ENCODE data around the gene DPP10.

DPP10 gene

DNA sequence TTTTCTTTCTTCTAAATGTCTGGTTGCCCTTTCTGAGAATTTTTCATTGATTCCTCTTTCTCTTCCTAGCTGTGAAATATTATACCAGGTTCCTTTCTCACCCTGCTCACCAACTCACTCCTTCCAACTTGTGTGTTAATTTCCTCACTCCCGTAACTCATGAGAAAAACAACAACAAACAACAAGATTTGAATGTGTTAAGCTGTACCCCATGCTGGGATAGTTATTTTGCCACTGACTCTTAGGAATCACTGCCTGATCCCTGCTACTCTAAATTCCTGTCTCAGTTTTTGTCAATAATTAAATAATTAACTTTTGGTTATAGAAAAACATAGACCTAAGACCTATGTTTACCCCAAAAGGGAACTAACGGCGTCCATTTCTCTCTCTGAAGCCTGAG lies 242.7 kb downstream of the DPP10 start:
- no peaks in the 10 kb centered on the region for H3K79me2 ChIP-seq (ENCODE audit: insufficient read depth, low read length)
- H3K9ac ChIP-seq (ENCODE audit: low read depth, low read length), result no peak overlapping the region
- ATAC-seq (ENCODE audit: insufficient read depth, low read depth) (no peak), DNase-seq (no peak)
- H3K9me3 ChIP-seq (ENCODE audit: insufficient read depth, low read length, severe bottlenecking), result no peaks in the 10 kb centered on the region
- H4K20me1 ChIP-seq (ENCODE audit: insufficient read depth, low read length), result no peaks in the 10 kb centered on the region
- TF ChIP-seq EZH2 (IDR thresholded peaks at IDR 0.05; ENCODE audit: borderline replicate concordance, low read depth, low read length, severe bottlenecking), result no peak
- TF ChIP-seq, protein P1, sequence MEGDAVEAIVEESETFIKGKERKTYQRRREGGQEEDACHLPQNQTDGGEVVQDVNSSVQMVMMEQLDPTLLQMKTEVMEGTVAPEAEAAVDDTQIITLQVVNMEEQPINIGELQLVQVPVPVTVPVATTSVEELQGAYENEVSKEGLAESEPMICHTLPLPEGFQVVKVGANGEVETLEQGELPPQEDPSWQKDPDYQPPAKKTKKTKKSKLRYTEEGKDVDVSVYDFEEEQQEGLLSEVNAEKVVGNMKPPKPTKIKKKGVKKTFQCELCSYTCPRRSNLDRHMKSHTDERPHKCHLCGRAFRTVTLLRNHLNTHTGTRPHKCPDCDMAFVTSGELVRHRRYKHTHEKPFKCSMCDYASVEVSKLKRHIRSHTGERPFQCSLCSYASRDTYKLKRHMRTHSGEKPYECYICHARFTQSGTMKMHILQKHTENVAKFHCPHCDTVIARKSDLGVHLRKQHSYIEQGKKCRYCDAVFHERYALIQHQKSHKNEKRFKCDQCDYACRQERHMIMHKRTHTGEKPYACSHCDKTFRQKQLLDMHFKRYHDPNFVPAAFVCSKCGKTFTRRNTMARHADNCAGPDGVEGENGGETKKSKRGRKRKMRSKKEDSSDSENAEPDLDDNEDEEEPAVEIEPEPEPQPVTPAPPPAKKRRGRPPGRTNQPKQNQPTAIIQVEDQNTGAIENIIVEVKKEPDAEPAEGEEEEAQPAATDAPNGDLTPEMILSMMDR (IDR thresholded peaks at IDR 0.05; ENCODE audit: borderline replicate concordance, extremely low read depth, low read length, poor library complexity, severe bottlenecking), result no peak
- H3K27me3 ChIP-seq (ENCODE audit: insufficient read depth, low read length, poor library complexity), result no peaks in the 10 kb centered on the region
- no peak overlapping the region for H3K4me3 ChIP-seq (ENCODE audit: low read depth in 1 of 2, low read length in 2 of 2)
- no peaks in the 10 kb centered on the region for H3K4me1 ChIP-seq (ENCODE audit: insufficient read depth, low read length)
- no peaks in the 10 kb centered on the region for H3K36me3 ChIP-seq (ENCODE audit: insufficient read depth, low read length)
- no peak overlapping the region for H3K27ac ChIP-seq (ENCODE audit: low read length)
- H2AFZ ChIP-seq (ENCODE audit: low read depth, low read length), result no peak overlapping the region
- H3K4me2 ChIP-seq (ENCODE audit: insufficient read depth, low read length), result no peak overlapping the region

DNA sequence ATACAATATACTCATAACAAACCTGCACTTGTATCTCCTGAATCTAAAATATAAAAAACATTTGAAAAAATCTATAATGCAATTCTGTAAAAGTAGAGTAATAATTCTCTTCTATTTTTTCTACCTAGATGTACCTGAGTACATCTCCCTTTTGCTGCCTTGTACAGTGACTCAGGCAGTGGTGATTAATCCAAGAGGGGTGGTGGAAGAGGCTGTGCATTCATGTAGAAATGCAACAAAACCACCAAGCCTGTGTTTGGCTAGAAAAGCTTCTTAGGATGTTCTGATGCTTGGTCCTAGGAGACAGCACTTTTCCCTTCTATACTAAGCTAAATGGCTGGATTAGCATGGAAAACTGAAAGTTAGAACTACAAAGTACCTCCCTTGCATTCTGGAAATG lies 245.8 kb downstream of the DPP10 start:
- Histone ChIP-seq H3K4me3 (ENCODE audit: low read depth in 1 of 2, low read length in 2 of 2) (no peak overlapping the region), H3K4me1 (ENCODE audit: insufficient read depth, low read length) (no peaks in the 10 kb centered on the region), H3K27me3 (ENCODE audit: insufficient read depth, low read length, poor library complexity) (no peaks in the 10 kb centered on the region), H3K36me3 (ENCODE audit: insufficient read depth, low read length) (no peaks in the 10 kb centered on the region), H3K9ac (ENCODE audit: low read depth, low read length) (no peak overlapping the region), H3K9me3 (ENCODE audit: insufficient read depth, low read length, severe bottlenecking) (no peaks in the 10 kb centered on the region), H2AFZ (ENCODE audit: low read depth, low read length) (no peak overlapping the region), H3K27ac (ENCODE audit: low read length) (no peak overlapping the region), H3K79me2 (ENCODE audit: insufficient read depth, low read length) (no peaks in the 10 kb centered on the region), H4K20me1 (ENCODE audit: insufficient read depth, low read length) (no peaks in the 10 kb centered on the region), H3K4me2 (ENCODE audit: insufficient read depth, low read length) (no peak overlapping the region)
- no peak for ATAC-seq (ENCODE audit: insufficient read depth, low read depth)
- TF ChIP-seq EZH2 (IDR thresholded peaks at IDR 0.05; ENCODE audit: borderline replicate concordance, low read depth, low read length, severe bottlenecking), result no peak
- no peak for DNase-seq

DNA sequence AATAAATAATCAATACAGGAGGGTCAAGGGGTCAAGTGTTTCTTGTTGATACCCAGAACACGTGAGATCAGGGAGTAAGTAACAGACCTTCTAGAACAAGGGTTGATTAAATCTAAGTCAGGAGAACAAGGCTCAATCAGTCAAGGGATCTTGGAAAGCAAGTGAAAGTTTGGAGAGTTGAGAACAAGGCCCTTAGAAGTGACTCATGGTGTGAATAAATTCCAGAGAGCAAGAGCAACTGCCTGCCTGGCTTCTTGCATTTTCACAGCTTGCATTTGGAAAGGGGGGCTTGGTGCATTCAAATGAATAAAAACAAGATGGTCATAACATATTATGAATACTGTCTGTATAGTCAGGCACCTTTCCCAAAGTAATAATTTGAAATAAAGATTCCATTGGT lies 256.1 kb downstream of the DPP10 start:
- DNase-seq (no peak), ATAC-seq (ENCODE audit: insufficient read depth, low read depth) (no peak)
- no peaks in the 10 kb centered on the region for H4K20me1 ChIP-seq (ENCODE audit: insufficient read depth, low read length)
- H2AFZ ChIP-seq (ENCODE audit: low read depth, low read length), result no peak overlapping the region
- no peak overlapping the region for H3K9ac ChIP-seq (ENCODE audit: low read depth, low read length)
- H3K4me2 ChIP-seq (ENCODE audit: insufficient read depth, low read length), result no peak overlapping the region
- H3K4me1 ChIP-seq (ENCODE audit: insufficient read depth, low read length), result no peaks in the 10 kb centered on the region
- no peak overlapping the region for H3K27ac ChIP-seq (ENCODE audit: low read length)
- H3K79me2 ChIP-seq (ENCODE audit: insufficient read depth, low read length), result no peaks in the 10 kb centered on the region
- no peaks in the 10 kb centered on the region for H3K9me3 ChIP-seq (ENCODE audit: insufficient read depth, low read length, severe bottlenecking)
- H3K4me3 ChIP-seq (ENCODE audit: low read depth in 1 of 2, low read length in 2 of 2), result no peak overlapping the region
- no peaks in the 10 kb centered on the region for H3K27me3 ChIP-seq (ENCODE audit: insufficient read depth, low read length, poor library complexity)
- no peak for TF ChIP-seq EZH2 (IDR thresholded peaks at IDR 0.05; ENCODE audit: borderline replicate concordance, low read depth, low read length, severe bottlenecking)
- TF ChIP-seq, protein P1 (IDR thresholded peaks at IDR 0.05; ENCODE audit: borderline replicate concordance, extremely low read depth, low read length, poor library complexity, severe bottlenecking), result no peak
- no peaks in the 10 kb centered on the region for H3K36me3 ChIP-seq (ENCODE audit: insufficient read depth, low read length)

DNA sequence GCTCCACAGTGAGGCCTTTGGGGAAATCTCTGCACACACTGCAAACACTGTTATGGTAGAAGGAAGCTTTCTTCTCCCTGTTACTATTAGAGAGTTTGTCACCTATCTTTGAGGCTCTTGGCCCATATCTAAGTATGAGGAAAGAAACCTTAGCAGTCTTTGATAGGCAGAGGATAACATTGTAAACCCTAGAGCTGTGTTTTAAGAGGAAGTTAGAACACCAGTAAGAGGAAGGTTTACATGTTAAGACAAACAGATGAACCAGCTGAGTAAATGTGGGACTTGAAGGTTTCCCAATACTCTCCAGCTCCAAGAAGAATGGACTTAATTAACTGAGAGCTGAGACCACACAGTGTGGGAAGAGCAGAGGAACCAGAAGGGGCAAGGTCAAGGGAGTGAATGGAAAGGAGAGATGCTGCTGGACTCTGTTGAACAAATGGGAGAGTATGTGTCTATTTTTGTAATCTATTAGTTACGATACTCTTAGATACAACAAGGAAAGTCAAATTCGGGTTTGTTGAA lies 257.0 kb downstream of the DPP10 start:
- Histone ChIP-seq H3K36me3 (ENCODE audit: insufficient read depth, low read length) (no peaks in the 10 kb centered on the region), H4K20me1 (ENCODE audit: insufficient read depth, low read length) (no peaks in the 10 kb centered on the region), H3K4me2 (ENCODE audit: insufficient read depth, low read length) (no peak overlapping the region), H3K4me3 (ENCODE audit: low read depth in 1 of 2, low read length in 2 of 2) (no peak overlapping the region), H3K27ac (ENCODE audit: low read length) (no peak overlapping the region), H3K9me3 (ENCODE audit: insufficient read depth, low read length, severe bottlenecking) (no peaks in the 10 kb centered on the region), H3K27me3 (ENCODE audit: insufficient read depth, low read length, poor library complexity) (no peaks in the 10 kb centered on the region), H3K9ac (ENCODE audit: low read depth, low read length) (no peak overlapping the region), H2AFZ (ENCODE audit: low read depth, low read length) (no peak overlapping the region), H3K4me1 (ENCODE audit: insufficient read depth, low read length) (no peaks in the 10 kb centered on the region), H3K79me2 (ENCODE audit: insufficient read depth, low read length) (no peaks in the 10 kb centered on the region)
- DNase-seq, result no peak
- no peak for TF ChIP-seq EZH2 (IDR thresholded peaks at IDR 0.05; ENCODE audit: borderline replicate concordance, low read depth, low read length, severe bottlenecking)
- TF ChIP-seq, protein P1 (IDR thresholded peaks at IDR 0.05; ENCODE audit: borderline replicate concordance, extremely low read depth, low read length, poor library complexity, severe bottlenecking), result no peak
- no peak for ATAC-seq (ENCODE audit: insufficient read depth, low read depth)

Data from DND-41 (cell line).